CD4-positive, alpha-beta memory T cell (primary cell): ENCODE results near the gene METTL25. TPM values are rescaled to one million over a fixed set of nuclear protein-coding genes. Genes with fewer than 3 reads are reported as not detected.

Experiments
- CTCF ChIA-PET: fragments of 350-600 bp; sonication (Branson Sonifier 250); formaldehyde crosslinking; loops from one replicate; lab custom pipeline; 2021; ENCODE audit warnings: inconsistent platforms; ENCODE audit not compliant: partially characterized antibody; lab: Charles Lee
- POLR2A ChIA-PET: fragments of 350-600 bp; sonication (Branson Sonifier 250); formaldehyde crosslinking; loops from one replicate; lab custom pipeline; 2021; ENCODE audit not compliant: partially characterized antibody; lab: Charles Lee
- DNase-seq, 5 donors: peaks; one replicate each; pipeline versions ENCODE4 v3.0.0 to v3.0.0-alpha.2; 2020 to 2022; ENCODE audit warnings: mixed read lengths in 1 of 5
- H3K27ac ChIP-seq: one replicate; pipeline ENCODE4 v1.7.0; 2013; ENCODE audit warnings: low read depth, low read length
- H3K27me3 ChIP-seq: 2 replicates; pipeline ENCODE4 v1.7.0; 2013; ENCODE audit warnings: mild to moderate bottlenecking, low read length, moderate library complexity; ENCODE audit not compliant: insufficient read depth
- H3K36me3 ChIP-seq: 2 replicates; pipeline ENCODE4 v1.7.0; 2013; ENCODE audit warnings: mild to moderate bottlenecking, low read length, moderate library complexity; ENCODE audit not compliant: insufficient read depth
- H3K4me1 ChIP-seq: 2 replicates; pipeline ENCODE4 v1.7.0; 2013; ENCODE audit warnings: mild to moderate bottlenecking, low read length, moderate library complexity; ENCODE audit not compliant: insufficient read depth
- H3K4me3 ChIP-seq, 2 donors: one replicate each; pipeline ENCODE4 v1.7.0; 2013; ENCODE audit warnings: low read length in 2 of 2, mild to moderate bottlenecking in 1 of 2
- H3K9me3 ChIP-seq, 2 donors: one replicate each; pipeline ENCODE4 v1.7.0; 2013; ENCODE audit warnings: low read length in 2 of 2, control low read depth in 1 of 2; ENCODE audit not compliant: control insufficient read depth in 1 of 2
- H3K27ac Mint-ChIP-seq, 7 donors: one replicate each; pipeline ENCODE4 v1.8.0; 2020 to 2021; ENCODE audit warnings: mixed read lengths in 7 of 7, mild to moderate bottlenecking in 6 of 7, inconsistent platforms in 3 of 7, moderate library complexity in 3 of 7
- H3K27me3 Mint-ChIP-seq, 2 donors: one replicate each; pipeline ENCODE4 v1.8.0; 2020 to 2021; ENCODE audit warnings: mixed read lengths in 2 of 2
- H3K36me3 Mint-ChIP-seq, 2 donors: one replicate each; pipeline ENCODE4 v1.8.0; 2020 to 2021; ENCODE audit warnings: mixed read lengths in 2 of 2, inconsistent platforms in 1 of 2, mild to moderate bottlenecking in 1 of 2
- H3K4me1 Mint-ChIP-seq, 4 donors: one replicate each; pipeline ENCODE4 v1.8.0; 2020 to 2021; ENCODE audit warnings: mixed read lengths in 4 of 4, mild to moderate bottlenecking in 1 of 4
- H3K4me3 Mint-ChIP-seq, 8 donors: one replicate each; pipeline ENCODE4 v1.8.0; 2020 to 2021; ENCODE audit warnings: mixed read lengths in 8 of 8, mild to moderate bottlenecking in 7 of 8, moderate library complexity in 6 of 8, inconsistent platforms in 3 of 8
- H3K9me3 Mint-ChIP-seq, 8 donors: one replicate each; pipeline ENCODE4 v1.8.0; 2020 to 2021; ENCODE audit warnings: mixed read lengths in 8 of 8, mild to moderate bottlenecking in 5 of 8, inconsistent platforms in 3 of 8, moderate library complexity in 1 of 8
- intact Hi-C: fragments of 100-400 bp; cut with micrococcal nuclease; formaldehyde crosslinking; loops from one replicate; pipeline ENCODE4 v1.15.1; 2023
- polyA plus RNA-seq, 2 donors: library from polyadenylated mRNA; unstranded; fragments of 300-500 nt; fragmentation: Illumina TruSeq; gene quantifications; one replicate each; pipeline ENCODE4 v1.2.3, GENCODE V29; 2021
- total RNA-seq, 2 experiments: library from RNA; stranded (reverse); gene quantifications; one replicate each; pipeline ENCODE4 v1.2.3, GENCODE V29; 2021

METTL25 gene
- total RNA-seq (10 to 100 TPM; 25.7 to 26.3 TPM), polyA plus RNA-seq (10 to 100 TPM in 1 of 2 donors, 1 to 10 TPM in 1; 9.9 to 10.4 TPM)

- Mint-ChIP-seq H3K4me3 (peak within 1 kb of the TSS; percentile 96 to 100 (median 98)), H3K27ac (peak within 1 kb of the TSS; percentile 98 to 100 (median 99)), H3K4me1 (peaks cover 37 to 71% (median 54%) of the 10 kb centered on the region in 4 donors), H3K27me3 (peaks cover 2% of the 10 kb centered on the region in 2 donors), H3K9me3 (peaks cover 0 to 6% (median 0%) of the 10 kb centered on the region in 8 donors), H3K36me3 (peaks cover 35 to 46% of the 10 kb centered on the region in 2 donors)
- Histone ChIP-seq H3K27ac (peak within 1 kb of the TSS; percentile 96), H3K36me3 (peaks cover 20% of the 10 kb centered on the region), H3K4me3 (peak within 1 kb of the TSS; percentile 94 to 96), H3K27me3 (no peaks in the 10 kb centered on the region), H3K4me1 (peaks cover 43% of the 10 kb centered on the region), H3K9me3 (no peaks in the 10 kb centered on the region)
- DNase-seq = peak; percentile 97 to 98 (median 98)
- CTCF ChIA-PET = interaction anchor here (0.9 to 3.2 kb wide), 13 partner anchors 8 to 715 kb away, joined by 3 to 24 read pairs (median 4); partner anchors contain the start of gene TMTC2
- intact Hi-C loops = loop anchor here (1.0 kb wide), 1 partner anchor 714 kb away; no protein-coding TSS in a partner anchor
- POLR2A ChIA-PET = interaction anchor here (1.0 to 1.5 kb wide), 5 partner anchors 14 to 366 kb away, joined by 3 to 12 read pairs (median 3); partner anchors contain the start of gene TMTC2
Observed at GRCh38 chr12:82358200-82359114, at the start of gene METTL25, which contains the start of gene CCDC59. Gene METTL25, plus strand, starts transcription at chr12:82358529. Its CDS starts 37 bp downstream, at chr12:82358566. Gene CCDC59, minus strand, starts transcription at chr12:82358387. Its CDS starts 11 bp downstream, at chr12:82358376.

GRCh38 chr12:82314406-82314892, 43.9 kb upstream of the METTL25 start:
- no peak for DNase-seq
- H3K9me3 ChIP-seq = no peaks in the 10 kb centered on the region
- H3K4me3 ChIP-seq = no peak overlapping the region
- H3K36me3 Mint-ChIP-seq = no peaks in the 10 kb centered on the region
- H3K4me3 Mint-ChIP-seq = no peak overlapping the region
- POLR2A ChIA-PET = no interaction called here
- H3K27me3 ChIP-seq = no peaks in the 10 kb centered on the region
- peaks cover 0 to 8% (median 4%) of the 10 kb centered on the region in 8 donors for H3K9me3 Mint-ChIP-seq
- intact Hi-C loops = no loop called here
- H3K27me3 Mint-ChIP-seq = peaks cover 3 to 5% of the 10 kb centered on the region in 2 donors
- no peaks in the 10 kb centered on the region for H3K36me3 ChIP-seq
- H3K27ac Mint-ChIP-seq = peak overlapping the region in 1 of 7 donors; percentile 11
- no peak overlapping the region for H3K27ac ChIP-seq
- no peaks in the 10 kb centered on the region for H3K4me1 ChIP-seq
- no peaks in the 10 kb centered on the region for H3K4me1 Mint-ChIP-seq
- CTCF ChIA-PET = no interaction called here

- H3K36me3 ChIP-seq = no peaks in the 10 kb centered on the region
- no peak overlapping the region for H3K4me3 Mint-ChIP-seq
- peaks cover 0 to 6% (median 0%) of the 10 kb centered on the region in 8 donors for H3K9me3 Mint-ChIP-seq
- ChIA-PET CTCF (no interaction called here), POLR2A (no interaction called here)
- intact Hi-C loops = no loop called here
- no peaks in the 10 kb centered on the region for H3K27me3 ChIP-seq
- no peak overlapping the region for H3K27ac Mint-ChIP-seq
- no peak for DNase-seq
- no peaks in the 10 kb centered on the region for H3K36me3 Mint-ChIP-seq
- no peaks in the 10 kb centered on the region for H3K4me1 Mint-ChIP-seq
- H3K27ac ChIP-seq = no peak overlapping the region
- H3K27me3 Mint-ChIP-seq = peaks cover 0 to 3% of the 10 kb centered on the region in 2 donors
- no peak overlapping the region for H3K4me3 ChIP-seq
- H3K4me1 ChIP-seq = no peaks in the 10 kb centered on the region
- no peaks in the 10 kb centered on the region for H3K9me3 ChIP-seq
Observed at GRCh38 chr12:82319276-82319675, 39.1 kb upstream of the METTL25 start.

- Histone ChIP-seq H3K27ac (no peak overlapping the region), H3K27me3 (no peaks in the 10 kb centered on the region), H3K9me3 (no peaks in the 10 kb centered on the region), H3K36me3 (no peaks in the 10 kb centered on the region), H3K4me3 (no peak overlapping the region), H3K4me1 (no peaks in the 10 kb centered on the region)
- CTCF ChIA-PET = no interaction called here
- Mint-ChIP-seq H3K27ac (no peak overlapping the region), H3K4me1 (no peaks in the 10 kb centered on the region), H3K27me3 (peaks cover 0 to 3% of the 10 kb centered on the region in 2 donors), H3K4me3 (no peak overlapping the region), H3K36me3 (no peaks in the 10 kb centered on the region), H3K9me3 (peaks cover 0 to 2% (median 0%) of the 10 kb centered on the region in 8 donors)
- POLR2A ChIA-PET = no interaction called here
- intact Hi-C loops = no loop called here
- DNase-seq = no peak
Observed at GRCh38 chr12:82325540-82326336, 32.6 kb upstream of the METTL25 start.

- H3K27ac ChIP-seq = no peak overlapping the region
- no peaks in the 10 kb centered on the region for H3K9me3 ChIP-seq
- no peaks in the 10 kb centered on the region for H3K36me3 ChIP-seq
- Mint-ChIP-seq H3K36me3 (no peaks in the 10 kb centered on the region), H3K4me1 (no peaks in the 10 kb centered on the region), H3K4me3 (no peak overlapping the region), H3K27ac (no peak overlapping the region), H3K9me3 (peaks cover 0 to 2% (median 0%) of the 10 kb centered on the region in 8 donors), H3K27me3 (peaks cover 0 to 3% of the 10 kb centered on the region in 2 donors)
- no peaks in the 10 kb centered on the region for H3K4me1 ChIP-seq
- no peak overlapping the region for H3K4me3 ChIP-seq
- DNase-seq = peak in 2 of 5 donors; percentile 3 to 6
- CTCF ChIA-PET = no interaction called here
- no peaks in the 10 kb centered on the region for H3K27me3 ChIP-seq
- POLR2A ChIA-PET = no interaction called here
- intact Hi-C loops = no loop called here
Observed at GRCh38 chr12:82326905-82327503, 31.3 kb upstream of the METTL25 start.

GRCh38 chr12:82327861-82328260, 30.5 kb upstream of the METTL25 start:
- Histone ChIP-seq H3K27me3 (no peaks in the 10 kb centered on the region), H3K4me1 (no peaks in the 10 kb centered on the region), H3K9me3 (no peaks in the 10 kb centered on the region), H3K27ac (no peak overlapping the region), H3K4me3 (no peak overlapping the region), H3K36me3 (no peaks in the 10 kb centered on the region)
- H3K4me1 Mint-ChIP-seq = no peaks in the 10 kb centered on the region
- peaks cover 0 to 3% of the 10 kb centered on the region in 2 donors for H3K27me3 Mint-ChIP-seq
- no peak for DNase-seq
- H3K27ac Mint-ChIP-seq = no peak overlapping the region
- H3K9me3 Mint-ChIP-seq = peaks cover 0 to 2% (median 0%) of the 10 kb centered on the region in 8 donors
- POLR2A ChIA-PET = no interaction called here
- no peaks in the 10 kb centered on the region for H3K36me3 Mint-ChIP-seq
- intact Hi-C loops = no loop called here
- CTCF ChIA-PET = no interaction called here
- no peak overlapping the region for H3K4me3 Mint-ChIP-seq
